GM12878 (cell line): ENCODE measurements around the gene SLCO3A1. TPM values are rescaled to one million over a fixed set of nuclear protein-coding genes. Genes with fewer than 3 reads are reported as not detected.

ENCODE experiments used
- ATAC-seq: fragments of 200-7000 bp; cut with Tn5 transposase; 3 replicates; pipeline ENCODE4 v1.9.1; 2020; ENCODE audit warnings: mild to moderate bottlenecking, moderate library complexity
- BruUV-seq: library from RNA; stranded (reverse); fragments of 400-500 nt; replicated peaks from 2 replicates; lab custom pipeline; 2021; lab: Mats Ljungman, UMichigan
- CTCF ChIA-PET: fragments of 300-600 bp; sonication (Branson Sonifier 250); formaldehyde crosslinking; extraction: SDS; loops from one replicate; lab custom pipeline; 2021; ENCODE audit warnings: inconsistent platforms; lab: Yijun Ruan, JAX
- POLR2A ChIA-PET: fragments of 350-600 bp; formaldehyde crosslinking; extraction: SDS; loops from one replicate; lab custom pipeline; 2021; ENCODE audit warnings: inconsistent platforms; lab: Charles Lee
- RAD21 ChIA-PET: fragments of 300-600 bp; sonication (Branson Sonifier 250); formaldehyde crosslinking; loops from one replicate; lab custom pipeline; 2023; ENCODE audit warnings: antibody characterized with exemption; ENCODE audit not compliant: unreplicated experiment; lab: Charles Lee
- SMC1A ChIA-PET: fragments of 300-600 bp; sonication (Branson Sonifier 250); formaldehyde crosslinking; loops from one replicate; lab custom pipeline; 2023; ENCODE audit not compliant: unreplicated experiment, uncharacterized antibody; lab: Charles Lee
- DNase-seq: peaks from one replicate; pipeline ENCODE4 v3.0.0-alpha.2; 2011; ENCODE audit warnings: low read depth, low spot score
- FAIRE-seq: peaks from 3 replicates; lab custom pipeline; 2011; peaks lifted over from hg19 to GRCh38; lab: Jason Lieb, UNC
- H2AFZ ChIP-seq: 2 replicates; pipeline ENCODE4 v1.6.0; 2011; ENCODE audit warnings: low read depth, low read length, control low read depth; ENCODE audit not compliant: control insufficient read depth
- H3K27ac ChIP-seq: 2 replicates; pipeline ENCODE4 v1.5.1; 2011; ENCODE audit warnings: control low read depth; ENCODE audit not compliant: control insufficient read depth, insufficient read depth
- H3K27me3 ChIP-seq, 2 experiments: replicated peaks in 1 of 2; 2 replicates each; pipeline versions ENCODE4 v1.6.0 to v1.6.1; 2011; ENCODE audit warnings: low read length in 1 of 2; ENCODE audit not compliant: control insufficient read depth in 2 of 2, insufficient read depth in 2 of 2
- H3K36me3 ChIP-seq, 2 experiments: 2 replicates each; pipeline ENCODE4 v1.5.1; 2011; ENCODE audit warnings: low read length in 1 of 2; ENCODE audit not compliant: control insufficient read depth in 2 of 2, insufficient read depth in 2 of 2
- H3K4me1 ChIP-seq: 2 replicates; pipeline ENCODE4 v1.6.1; 2011; ENCODE audit warnings: mild to moderate bottlenecking, low read length, moderate library complexity, mixed read lengths; ENCODE audit not compliant: control insufficient read depth, insufficient read depth
- H3K4me2 ChIP-seq: 2 replicates; pipeline ENCODE4 v1.6.0; 2011; ENCODE audit warnings: control low read depth; ENCODE audit not compliant: control insufficient read depth, insufficient read depth
- H3K4me3 ChIP-seq: fragments of 200-600 bp; sonication (generic); 2 replicates; pipeline ENCODE4 v1.5.1; 2016
- H3K79me2 ChIP-seq: 2 replicates; pipeline ENCODE4 v1.6.0; 2011; ENCODE audit warnings: low read length; ENCODE audit not compliant: control insufficient read depth, insufficient read depth
- H3K9ac ChIP-seq: 2 replicates; pipeline ENCODE4 v1.8.0; 2011; ENCODE audit warnings: low read length, control low read depth, mixed read lengths; ENCODE audit not compliant: control insufficient read depth, insufficient read depth
- H3K9me3 ChIP-seq: replicated peaks from 3 replicates; pipeline ENCODE4 v1.5.1; 2011; ENCODE audit warnings: mild to moderate bottlenecking, low read length; ENCODE audit not compliant: control insufficient read depth, insufficient read depth
- H4K20me1 ChIP-seq: 2 replicates; pipeline ENCODE4 v1.6.0; 2011; ENCODE audit not compliant: control insufficient read depth, insufficient read depth
- BHLHE40 ChIP-seq, 2 experiments: fragments of 450-650 bp in 1 of 2; IDR thresholded peaks; 2 replicates each; pipeline ENCODE4 v1.6.1; 2011 to 2017; ENCODE audit warnings: low read depth in 2 of 2, borderline replicate concordance in 1 of 2, improper control_type of control experiment in 1 of 2, low read length in 1 of 2, mild to moderate bottlenecking in 1 of 2
- CBFB ChIP-seq: IDR thresholded peaks from 2 replicates; pipeline ENCODE4 v1.6.1; 2016; ENCODE audit warnings: antibody characterized with exemption, low read depth
- CBX5 ChIP-seq: sonication (generic); IDR thresholded peaks from 2 replicates; pipeline ENCODE4 v1.6.1; 2016; ENCODE audit warnings: low read depth, moderate library complexity, mild to moderate bottlenecking, inconsistent platforms
- CTCF ChIP-seq, 3 experiments: IDR thresholded peaks in 2 of 3; conservative IDR thresholded peaks in 1 of 3; 2 replicates each; pipeline ENCODE4 v1.5.1; 2011; ENCODE audit warnings: low read depth in 3 of 3, low read length in 3 of 3, mild to moderate bottlenecking in 3 of 3, control low read depth in 2 of 3, moderate library complexity in 2 of 3, inconsistent platforms in 1 of 3, mixed read lengths in 1 of 3; ENCODE audit not compliant: control insufficient read depth in 2 of 3, insufficient read depth in 1 of 3; ENCODE audit errors: extremely low read depth in 1 of 3
- E2F8 ChIP-seq: fragments of 450-650 bp; IDR thresholded peaks from 2 replicates; pipeline ENCODE4 v1.6.1; 2018; ENCODE audit warnings: mild to moderate bottlenecking, low read depth, moderate library complexity; ENCODE audit not compliant: partially characterized antibody
- EED ChIP-seq: sonication (generic); IDR thresholded peaks from 2 replicates; pipeline ENCODE4 v1.6.1; 2016; ENCODE audit warnings: antibody characterized with exemption, low read depth
- FOXM1 ChIP-seq: IDR thresholded peaks from 2 replicates; pipeline ENCODE4 v1.6.1; 2012; ENCODE audit warnings: low read depth, mild to moderate bottlenecking, inconsistent platforms, low read length, moderate library complexity
- GABPA ChIP-seq: IDR thresholded peaks from 2 replicates; pipeline ENCODE4 v1.6.1; 2014; ENCODE audit warnings: antibody characterized with exemption, low read depth, mild to moderate bottlenecking, inconsistent platforms
- IKZF2 ChIP-seq, 2 experiments: fragments of 450-650 bp; IDR thresholded peaks; 2 replicates each; pipeline ENCODE4 v1.6.1; 2017; ENCODE audit warnings: mild to moderate bottlenecking in 2 of 2, moderate library complexity in 2 of 2
- JUNB ChIP-seq: IDR thresholded peaks from 2 replicates; pipeline ENCODE4 v1.6.1; 2016; ENCODE audit warnings: antibody characterized with exemption, mild to moderate bottlenecking
- MTA2 ChIP-seq: fragments of 450-650 bp; IDR thresholded peaks from 2 replicates; pipeline ENCODE4 v1.6.1; 2016; ENCODE audit warnings: low read depth, mild to moderate bottlenecking, moderate library complexity
- PAX5 ChIP-seq: IDR thresholded peaks from 2 replicates; pipeline ENCODE4 v1.6.1; 2011; ENCODE audit warnings: low read depth, low read length, borderline replicate concordance
- RAD21 ChIP-seq: IDR thresholded peaks from 2 replicates; pipeline ENCODE4 v1.6.1; 2011; ENCODE audit warnings: mild to moderate bottlenecking, low read depth, low read length, moderate library complexity; ENCODE audit not compliant: insufficient read depth
- SMAD5 ChIP-seq: IDR thresholded peaks from 2 replicates; pipeline ENCODE4 v1.6.1; 2016; ENCODE audit warnings: antibody characterized with exemption, low read depth
- SMC3 ChIP-seq: IDR thresholded peaks from 2 replicates; pipeline ENCODE4 v1.6.1; 2011; ENCODE audit warnings: low read length, improper control_type of control experiment, borderline replicate concordance
- SREBF1 ChIP-seq: IDR thresholded peaks from 2 replicates; pipeline ENCODE4 v1.6.1; 2012; ENCODE audit warnings: mild to moderate bottlenecking, low read length
- STAT3 ChIP-seq: IDR thresholded peaks from 2 replicates; pipeline ENCODE4 v1.6.1; 2011; ENCODE audit warnings: low read depth, low read length, improper control_type of control experiment
- TARDBP ChIP-seq: IDR thresholded peaks from 2 replicates; pipeline ENCODE4 v1.6.1; 2016; ENCODE audit warnings: borderline replicate concordance
- YBX1 ChIP-seq: fragments of 450-650 bp; IDR thresholded peaks from 2 replicates; pipeline ENCODE4 v1.6.1; 2016; ENCODE audit warnings: antibody characterized with exemption
- YY1 ChIP-seq: IDR thresholded peaks from 2 replicates; pipeline ENCODE4 v1.6.1; 2011; ENCODE audit warnings: low read depth, mild to moderate bottlenecking, low read length
- ZNF24 ChIP-seq: fragments of 450-650 bp; IDR thresholded peaks from 2 replicates; pipeline ENCODE4 v1.6.1; 2017; ENCODE audit warnings: antibody characterized with exemption, mild to moderate bottlenecking
- WGBS: methylation state at CpG from one replicate; pipeline ENCODE4 v1.1.6; 2016; ENCODE audit warnings: low lambda C conversion rate; ENCODE audit not compliant: insufficient replicate concordance, insufficient coverage; ENCODE audit errors: missing lambda C conversion rate; 5-methylcytosine and 5-hydroxymethylcytosine counted together
- in situ Hi-C: fragments of 300-500 bp; cut with MboI; formaldehyde crosslinking; loops from 9 replicates; pipeline ENCODE4 v1.14.3; 2018; ENCODE audit warnings: mixed read lengths
- intact Hi-C: fragments of 100-400 bp; cut with micrococcal nuclease; formaldehyde crosslinking; loops from one replicate; pipeline ENCODE4 v1.14.2; 2022; ENCODE audit not compliant: unreplicated experiment
- polyA plus RNA-seq, 11 experiments: library from polyadenylated mRNA; depleted of rRNA in 4 of 11; unstranded in 6 of 11; stranded (reverse) in 5 of 11; fragments of >200 nt; fragmentation: Nextera tagmentation in 4 of 11; fragmentation: Illumina TruSeq in 1 of 11; extraction: Ambion mirVana in 4 of 11; extraction: Trizol in 1 of 11; gene quantifications; 1 replicate in 1 of 11; 2 replicates in 10 of 11; pipeline versions ENCODE4 v1.2.1 to v1.2.3, GENCODE V29; 2011 to 2016; ENCODE audit warnings: inconsistent platforms in 2 of 11, missing spikeins in 2 of 11, low read depth in 1 of 11
- total RNA-seq, 4 experiments: library from RNA; depleted of rRNA in 3 of 4; stranded (reverse); fragments of >200 nt in 3 of 4; fragmentation: Illumina TruSeq in 1 of 4; extraction: Trizol in 1 of 4; gene quantifications; 2 replicates each; pipeline versions ENCODE4 v1.2.1 to v1.2.3, GENCODE V29; 2013 to 2021

SLCO3A1 gene
- total and polyA plus RNA-seq, 10 of the 15 experiments (the other 5 are each of a cell fraction or from before 2014, with no cell fraction given): 0.05 to 5.9 (median 0.31) TPM

GRCh38 chr15:92097474-92098178 is 244.1 kb downstream of the SLCO3A1 start:
- DNase-seq (peak; percentile 20), FAIRE-seq (peak; percentile 82), ATAC-seq (peak; percentile 89)
- in situ Hi-C loops: loop anchor here (5.0 kb wide), 3 partner anchors 130 to 620 kb away; no protein-coding TSS in a partner anchor
- Histone ChIP-seq H2AFZ (0 out of 2 replicates have a peak overlapping the region, but pooled peaks have one; percentile 51), H3K4me2 (no peak overlapping the region), H3K4me3 (no peak overlapping the region), H3K79me2 (no peaks in the 10 kb centered on the region), H3K4me1 (peaks cover 27% of the 10 kb centered on the region), H3K9me3 (peaks cover 2% of the 10 kb centered on the region; the same call in 1 of the 3 replicates), H3K27me3 (no peaks in the 10 kb centered on the region), H3K27ac (no peak overlapping the region), H3K36me3 (no peaks in the 10 kb centered on the region), H4K20me1 (no peaks in the 10 kb centered on the region), H3K9ac (no peak overlapping the region)
- ChIA-PET SMC1A (interaction anchor here (0.6 to 1.2 kb wide), 8 partner anchors 9 to 630 kb away, joined by 3 to 5 read pairs (median 3); no protein-coding TSS in a partner anchor), RAD21 (interaction anchor here (0.7 to 1.6 kb wide), 8 partner anchors 10 to 700 kb away, joined by 3 to 5 read pairs (median 4); no protein-coding TSS in a partner anchor), CTCF (interaction anchor here (0.6 to 2.5 kb wide), 14 partner anchors 8 to 620 kb away, joined by 3 to 22 read pairs (median 3); no protein-coding TSS in a partner anchor), POLR2A (no interaction called here)
- 24% methylated on average over 17 of the region's 17 CpGs for WGBS
- intact Hi-C loops: loop anchor here (1.0 to 5.0 kb wide), 4 partner anchors 129 to 617 kb away; no protein-coding TSS in a partner anchor
- BruUV-seq: no TSS peak
- TF ChIP-seq SMC3: peak; percentile 76; the same call in 1 of the 2 replicates
- TF ChIP-seq E2F8: no peak
- no peak for TF ChIP-seq CBFB
- no peak for TF ChIP-seq CBX5
- no peak for TF ChIP-seq STAT3
- TF ChIP-seq TARDBP: no peak
- no peak for TF ChIP-seq JUNB
- TF ChIP-seq MTA2: no peak
- TF ChIP-seq IKZF2 (IDR thresholded peaks at IDR 0.05): no peak
- peak; percentile 86 for TF ChIP-seq RAD21
- no peak for TF ChIP-seq FOXM1
- TF ChIP-seq CTCF (IDR thresholded peaks at IDR 0.05 in 2 of 3, conservative IDR thresholded peaks at IDR 0.05 in 1 of 3; ENCODE audit: control insufficient read depth in 2 of 3, extremely low read depth in 1 of 3, insufficient read depth in 1 of 3, low read depth in 3 of 3, low read length in 3 of 3): peak; percentile 82 to 90 (median 85)
- TF ChIP-seq BHLHE40 (IDR thresholded peaks at IDR 0.05; ENCODE audit: borderline replicate concordance in 1 of 2, low read depth in 2 of 2, low read length in 1 of 2): 0 out of 4 replicates have a peak, but pooled peaks of 1 of the 2 experiments have one; percentile 18
- TF ChIP-seq EED: no peak
- TF ChIP-seq PAX5: no peak
- TF ChIP-seq GABPA: no peak
- no peak for TF ChIP-seq SMAD5
- TF ChIP-seq YBX1: no peak
- no peak for TF ChIP-seq SREBF1
- peak; percentile 85 for TF ChIP-seq YY1
- no peak for TF ChIP-seq ZNF24
